Osteocyte (in vitro differentiated cells): ENCODE data around the gene CTBP1. TPM values are rescaled to one million over a fixed set of nuclear protein-coding genes. Genes with fewer than 3 reads are reported as not detected.
A peak's percentile ranks its signal among the peaks of the same experiment; 100 is the strongest.

ENCODE experiments used
- DNase-seq: peaks from one replicate; pipeline ENCODE4 v3.0.0; 2021; ENCODE audit warnings: mixed read lengths; ENCODE audit not compliant: unreplicated experiment; ENCODE audit errors: extremely low spot score
- H3K27ac Mint-ChIP-seq: one replicate; pipeline ENCODE4 v1.8.0; 2021; ENCODE audit warnings: mild to moderate bottlenecking, mixed read lengths; ENCODE audit not compliant: unreplicated experiment
- H3K27me3 Mint-ChIP-seq: one replicate; pipeline ENCODE4 v1.8.0; 2021; ENCODE audit warnings: mixed read lengths; ENCODE audit not compliant: unreplicated experiment
- H3K36me3 Mint-ChIP-seq: one replicate; pipeline ENCODE4 v1.8.0; 2021; ENCODE audit warnings: mixed read lengths; ENCODE audit not compliant: unreplicated experiment
- H3K4me1 Mint-ChIP-seq: one replicate; pipeline ENCODE4 v1.8.0; 2021; ENCODE audit warnings: mixed read lengths; ENCODE audit not compliant: unreplicated experiment
- H3K4me3 Mint-ChIP-seq: one replicate; pipeline ENCODE4 v1.8.0; 2021; ENCODE audit warnings: mild to moderate bottlenecking, moderate library complexity, mixed read lengths; ENCODE audit not compliant: unreplicated experiment
- H3K9me3 Mint-ChIP-seq: one replicate; pipeline ENCODE4 v1.8.0; 2021; ENCODE audit warnings: mixed read lengths; ENCODE audit not compliant: unreplicated experiment
- total RNA-seq: library from RNA; stranded (reverse); gene quantifications from 2 replicates; pipeline ENCODE4 v1.2.1, GENCODE V29; 2021
- TF ChIP-seq, protein P1 (sequence below): fragments of 200-600 bp; sonication (generic); IDR thresholded peaks from 2 replicates; pipeline ENCODE4 v1.5.0; 2021; ENCODE audit warnings: antibody characterized with exemption, mild to moderate bottlenecking, moderate library complexity

Gene CTBP1
- total RNA-seq, 1 donor from 2014 or later, result 172 TPM

- TF ChIP-seq, protein P1, sequence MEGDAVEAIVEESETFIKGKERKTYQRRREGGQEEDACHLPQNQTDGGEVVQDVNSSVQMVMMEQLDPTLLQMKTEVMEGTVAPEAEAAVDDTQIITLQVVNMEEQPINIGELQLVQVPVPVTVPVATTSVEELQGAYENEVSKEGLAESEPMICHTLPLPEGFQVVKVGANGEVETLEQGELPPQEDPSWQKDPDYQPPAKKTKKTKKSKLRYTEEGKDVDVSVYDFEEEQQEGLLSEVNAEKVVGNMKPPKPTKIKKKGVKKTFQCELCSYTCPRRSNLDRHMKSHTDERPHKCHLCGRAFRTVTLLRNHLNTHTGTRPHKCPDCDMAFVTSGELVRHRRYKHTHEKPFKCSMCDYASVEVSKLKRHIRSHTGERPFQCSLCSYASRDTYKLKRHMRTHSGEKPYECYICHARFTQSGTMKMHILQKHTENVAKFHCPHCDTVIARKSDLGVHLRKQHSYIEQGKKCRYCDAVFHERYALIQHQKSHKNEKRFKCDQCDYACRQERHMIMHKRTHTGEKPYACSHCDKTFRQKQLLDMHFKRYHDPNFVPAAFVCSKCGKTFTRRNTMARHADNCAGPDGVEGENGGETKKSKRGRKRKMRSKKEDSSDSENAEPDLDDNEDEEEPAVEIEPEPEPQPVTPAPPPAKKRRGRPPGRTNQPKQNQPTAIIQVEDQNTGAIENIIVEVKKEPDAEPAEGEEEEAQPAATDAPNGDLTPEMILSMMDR, result no peak
- no peaks in the 10 kb centered on the region for H3K27me3 Mint-ChIP-seq
- H3K27ac Mint-ChIP-seq, result no peak overlapping the region
- peaks cover 70% of the 10 kb centered on the region for H3K4me1 Mint-ChIP-seq
- H3K4me3 Mint-ChIP-seq, result no peak overlapping the region
- DNase-seq, result peak; percentile 83
- H3K36me3 Mint-ChIP-seq, result peaks cover 4% of the 10 kb centered on the region
- H3K9me3 Mint-ChIP-seq, result no peaks in the 10 kb centered on the region
These were observed 42.4 kb downstream of the CTBP1 start for GRCh38 chr4:1206299-1207156.

- TF ChIP-seq, protein P1, result no peak
- Mint-ChIP-seq H3K4me1 (peaks cover 65% of the 10 kb centered on the region), H3K27ac (no peak overlapping the region), H3K4me3 (no peak overlapping the region), H3K36me3 (no peaks in the 10 kb centered on the region), H3K9me3 (no peaks in the 10 kb centered on the region), H3K27me3 (no peaks in the 10 kb centered on the region)
- peak; percentile 82 for DNase-seq
These were observed 43.2 kb downstream of the CTBP1 start for GRCh38 chr4:1205586-1206298.

GRCh38 chr4:1204828-1205585 is 43.9 kb downstream of the CTBP1 start:
- Mint-ChIP-seq H3K4me1 (peaks cover 66% of the 10 kb centered on the region), H3K27ac (peak overlapping the region; percentile 50), H3K4me3 (no peak overlapping the region), H3K36me3 (no peaks in the 10 kb centered on the region), H3K27me3 (no peaks in the 10 kb centered on the region), H3K9me3 (no peaks in the 10 kb centered on the region)
- TF ChIP-seq, protein P1, result no peak
- peak; percentile 80 for DNase-seq

- peak; percentile 25 for DNase-seq
- Mint-ChIP-seq H3K27ac (no peak overlapping the region), H3K4me1 (peaks cover 66% of the 10 kb centered on the region), H3K9me3 (no peaks in the 10 kb centered on the region), H3K36me3 (no peaks in the 10 kb centered on the region), H3K4me3 (no peak overlapping the region), H3K27me3 (no peaks in the 10 kb centered on the region)
- TF ChIP-seq, protein P1, result no peak
These were observed 44.6 kb downstream of the CTBP1 start for GRCh38 chr4:1204286-1204827.
